H1 (cell line): ENCODE data around the gene SH3RF2. TPM values are rescaled to one million over a fixed set of nuclear protein-coding genes. Genes with fewer than 3 reads are reported as not detected.

Source experiments
- CTCF ChIA-PET: fragments of 300-600 bp; sonication (Branson Sonifier 250); formaldehyde crosslinking; loops from one replicate; lab custom pipeline; 2021; ENCODE audit not compliant: partially characterized antibody; lab: Charles Lee
- POLR2A ChIA-PET: fragments of 300-600 bp; sonication (Branson Sonifier 250); formaldehyde crosslinking; loops from one replicate; lab custom pipeline; 2021; ENCODE audit warnings: inconsistent platforms; ENCODE audit not compliant: partially characterized antibody; lab: Charles Lee
- DNase-seq, 2 experiments: peaks; one replicate each; pipeline versions ENCODE4 v3.0.0 to v3.0.0-alpha.2; 2010 to 2022; ENCODE audit warnings: low spot score in 2 of 2, low read depth in 1 of 2, mixed read lengths in 1 of 2
- FAIRE-seq: peaks from 2 replicates; lab custom pipeline; 2011; peaks lifted over from hg19 to GRCh38; lab: Jason Lieb, UNC
- H2AFZ ChIP-seq: 2 replicates; pipeline ENCODE4 v1.8.1; 2012; ENCODE audit warnings: low read length, inconsistent platforms
- H2AK5ac ChIP-seq: 2 replicates; pipeline ENCODE4 v1.6.1; 2013; ENCODE audit warnings: low read depth, low read length
- H2BK120ac ChIP-seq: replicated peaks from 2 replicates; pipeline ENCODE3; 2013; ENCODE audit warnings: low read depth, low read length, inconsistent platforms
- H2BK12ac ChIP-seq: 2 replicates; pipeline ENCODE4 v1.6.1; 2013; ENCODE audit warnings: low read depth, low read length
- H2BK15ac ChIP-seq: 2 replicates; pipeline ENCODE4 v1.6.1; 2013; ENCODE audit warnings: low read length
- H2BK20ac ChIP-seq: 2 replicates; pipeline ENCODE4 v1.6.1; 2013; ENCODE audit warnings: low read length
- H2BK5ac ChIP-seq: 2 replicates; pipeline ENCODE4 v1.6.1; 2013; ENCODE audit warnings: low read depth, low read length
- H3K14ac ChIP-seq: 2 replicates; pipeline ENCODE4 v1.6.1; 2013; ENCODE audit warnings: inconsistent platforms; ENCODE audit not compliant: insufficient read length
- H3K18ac ChIP-seq: 2 replicates; pipeline ENCODE4 v1.6.1; 2013; ENCODE audit warnings: low read length; ENCODE audit errors: extremely low read depth
- H3K23ac ChIP-seq: 2 replicates; pipeline ENCODE4 v1.6.1; 2013; ENCODE audit warnings: inconsistent platforms; ENCODE audit not compliant: insufficient read length
- H3K23me2 ChIP-seq: 2 replicates; pipeline ENCODE4 v1.6.1; 2013; ENCODE audit warnings: low read depth, low read length
- H3K27ac ChIP-seq: 2 replicates; pipeline ENCODE4 v1.6.1; 2011; ENCODE audit warnings: low read depth, low read length, inconsistent platforms
- H3K27me3 ChIP-seq, 4 experiments: replicated peaks in 1 of 4; 1 replicate in 1 of 4; 2 replicates in 3 of 4; pipeline versions ENCODE4 v1.6.1 to v1.8.1; 2011 to 2013; ENCODE audit warnings: low read length in 3 of 4, mild to moderate bottlenecking in 3 of 4, inconsistent platforms in 2 of 4, mixed read lengths in 2 of 4, moderate library complexity in 1 of 4; ENCODE audit not compliant: control insufficient read depth in 3 of 4, insufficient read depth in 3 of 4; ENCODE audit errors: extremely low read depth in 1 of 4
- H3K36me3 ChIP-seq, 4 experiments: 2 replicates each; pipeline versions ENCODE4 v1.6.1 to v1.8.1; 2011 to 2013; ENCODE audit warnings: mild to moderate bottlenecking in 4 of 4, low read length in 3 of 4, moderate library complexity in 2 of 4, control low read depth in 1 of 4, inconsistent platforms in 1 of 4; ENCODE audit not compliant: insufficient read depth in 4 of 4, control insufficient read depth in 2 of 4
- H3K4ac ChIP-seq: replicated peaks from 2 replicates; pipeline ENCODE3; 2013; ENCODE audit warnings: low read length, low read depth, mixed read lengths, inconsistent platforms; ENCODE audit not compliant: insufficient read length
- H3K4me1 ChIP-seq, 4 experiments: replicated peaks in 1 of 4; 1 replicate in 1 of 4; 2 replicates in 3 of 4; pipeline versions ENCODE4 v1.6.1 to v1.8.1; 2011 to 2013; ENCODE audit warnings: low read length in 3 of 4, inconsistent platforms in 2 of 4, mixed read lengths in 1 of 4; ENCODE audit not compliant: insufficient read depth in 4 of 4, control insufficient read depth in 3 of 4
- H3K4me2 ChIP-seq, 2 experiments: 2 replicates each; pipeline versions ENCODE4 v1.6.1 to v1.8.1; 2011 to 2013; ENCODE audit warnings: low read depth in 2 of 2, low read length in 2 of 2, control low read depth in 1 of 2, inconsistent platforms in 1 of 2, mild to moderate bottlenecking in 1 of 2; ENCODE audit not compliant: insufficient read depth in 1 of 2
- H3K4me3 ChIP-seq, 4 experiments: fragments of 200-600, 300-600 bp in 1 of 4; sonication (generic), shearing (Covaris generic), sonication (Bioruptor Twin) in 1 of 4; 2 replicates each; pipeline versions ENCODE4 v1.5.1 to v1.8.1; 2011 to 2016; ENCODE audit warnings: low read length in 4 of 4, low read depth in 3 of 4, control low read depth in 2 of 4, inconsistent platforms in 2 of 4, mild to moderate bottlenecking in 2 of 4, mixed read lengths in 1 of 4, moderate library complexity in 1 of 4; ENCODE audit not compliant: insufficient read depth in 2 of 4; ENCODE audit errors: extremely low read depth in 1 of 4
- H3K56ac ChIP-seq: replicated peaks from 2 replicates; pipeline ENCODE3; 2013; ENCODE audit warnings: low read depth, mild to moderate bottlenecking, mixed read lengths, low read length, inconsistent platforms; ENCODE audit not compliant: insufficient read length
- H3K79me1 ChIP-seq: 2 replicates; pipeline ENCODE4 v1.6.1; 2013; ENCODE audit warnings: low read depth, low read length, control low read depth
- H3K79me2 ChIP-seq, 2 experiments: 2 replicates each; pipeline versions ENCODE4 v1.6.1 to v1.8.1; 2012 to 2013; ENCODE audit warnings: low read length in 2 of 2, mild to moderate bottlenecking in 2 of 2, inconsistent platforms in 1 of 2; ENCODE audit not compliant: insufficient read depth in 2 of 2, control insufficient read depth in 1 of 2
- H3K9ac ChIP-seq, 4 experiments: replicated peaks in 1 of 4; 1 replicate in 1 of 4; 2 replicates in 3 of 4; pipeline versions ENCODE4 v1.6.1 to v1.8.1; 2011 to 2013; ENCODE audit warnings: low read depth in 3 of 4, low read length in 3 of 4, control low read depth in 2 of 4, mild to moderate bottlenecking in 2 of 4, moderate library complexity in 2 of 4, inconsistent platforms in 1 of 4; ENCODE audit errors: extremely low read depth in 1 of 4
- H3K9me3 ChIP-seq, 2 experiments: 2 replicates each; pipeline versions ENCODE4 v1.6.1 to v1.8.1; 2012 to 2013; ENCODE audit warnings: mild to moderate bottlenecking in 2 of 2, moderate library complexity in 2 of 2, control low read depth in 1 of 2, inconsistent platforms in 1 of 2, low read depth in 1 of 2, low read length in 1 of 2, mixed read lengths in 1 of 2; ENCODE audit not compliant: insufficient read depth in 2 of 2
- H4K20me1 ChIP-seq, 2 experiments: replicated peaks in 1 of 2; 2 replicates each; pipeline versions ENCODE3 to v1.8.1; 2011 to 2013; ENCODE audit warnings: inconsistent platforms in 2 of 2, low read length in 2 of 2, mild to moderate bottlenecking in 1 of 2; ENCODE audit not compliant: insufficient read depth in 2 of 2, control insufficient read depth in 1 of 2
- H4K5ac ChIP-seq: 2 replicates; pipeline ENCODE4 v1.6.1; 2013; ENCODE audit warnings: low read length, low read depth, mixed read lengths, inconsistent platforms; ENCODE audit not compliant: insufficient read length
- H4K8ac ChIP-seq: 2 replicates; pipeline ENCODE4 v1.8.0; 2013; ENCODE audit warnings: mild to moderate bottlenecking, moderate library complexity, low read length, inconsistent platforms; ENCODE audit not compliant: insufficient read depth; ENCODE audit errors: extremely low read depth
- H4K91ac ChIP-seq: replicated peaks from 2 replicates; pipeline ENCODE3; 2013; ENCODE audit warnings: low read length, mixed read lengths, inconsistent platforms; ENCODE audit not compliant: insufficient read length
- POLR2A ChIP-seq, 2 experiments: IDR thresholded peaks; 1 replicate in 1 of 2; 2 replicates in 1 of 2; pipeline ENCODE4 v1.6.1; 2011; ENCODE audit warnings: low read depth in 2 of 2, low read length in 2 of 2, mild to moderate bottlenecking in 2 of 2; ENCODE audit errors: control extremely low read depth in 1 of 2
- WGBS, 2 experiments: shearing (Covaris generic) in 1 of 2; methylation state at CpG; one replicate each; pipeline versions ENCODE4 v1.1.6 to v1.1.7; 2013 to 2015; ENCODE audit warnings: low lambda C conversion rate in 2 of 2, mixed read lengths in 2 of 2, inconsistent platforms in 1 of 2, low coverage in 1 of 2, missing lambda C conversion rate in 1 of 2; ENCODE audit not compliant: insufficient replicate concordance in 2 of 2, insufficient coverage in 1 of 2, insufficient read length in 1 of 2; ENCODE audit errors: extremely low coverage in 1 of 2, missing lambda C conversion rate in 1 of 2; 5-methylcytosine and 5-hydroxymethylcytosine counted together
- polyA plus RNA-seq, 7 experiments: library from polyadenylated mRNA; depleted of rRNA in 3 of 7; stranded (reverse) in 5 of 7; unstranded in 2 of 7; fragments of >200 nt in 5 of 7; fragments of 200-250 nt in 2 of 7; gene quantifications; 1 replicate in 5 of 7; 2 replicates in 1 of 7; 4 replicates in 1 of 7; pipeline versions ENCODE4 v1.2.1 to v1.2.3, GENCODE V29; 2011 to 2013; ENCODE audit warnings: missing spikeins in 2 of 7, mixed read lengths in 2 of 7
- total RNA-seq: library from RNA; stranded (reverse); fragmentation: NEBNext Ultra II Directional; extraction: Animal tissue kit (Norgen Biotek cat#: 25700); gene quantifications from 2 replicates; pipeline ENCODE4 v1.2.1, GENCODE V29; 2021
- TF ChIP-seq, protein P1 (sequence below): IDR thresholded peaks from 2 replicates; pipeline ENCODE4 v1.6.1; 2012; ENCODE audit warnings: inconsistent platforms

Gene SH3RF2
- total and polyA plus RNA-seq, 2 of the 8 experiments (the other 6 are each of a cell fraction or from before 2014, with no cell fraction given), result 0.80 to 0.95 TPM

- DNase-seq (no peak), FAIRE-seq (no peak)
- peaks cover 5% of the 10 kb centered on the region; the same call in 1 of the 2 replicates for H3K23me2 ChIP-seq
- H3K79me1 ChIP-seq, result no peaks in the 10 kb centered on the region
- no peaks in the 10 kb centered on the region; a peak in 2 of 7 replicates for H3K27me3 ChIP-seq
- H4K5ac ChIP-seq, result no peak overlapping the region
- no peak overlapping the region for H2BK120ac ChIP-seq
- H3K9me3 ChIP-seq, result no peaks in the 10 kb centered on the region
- H3K14ac ChIP-seq, result no peak overlapping the region
- 92% methylated on average over 6 of the region's 6 CpGs; no CpG with 5 or more reads in 1 of the 2 experiments for WGBS, 2 experiments
- H3K4me2 ChIP-seq, result no peak overlapping the region
- no peak overlapping the region for H3K18ac ChIP-seq
- H2AK5ac ChIP-seq, result no peak overlapping the region
- no peak overlapping the region for H3K4me3 ChIP-seq
- H3K4me1 ChIP-seq, result peaks cover 6 to 14% (median 10%) of the 10 kb centered on the region in 4 experiments; a peak in 6 of 7 replicates
- H4K8ac ChIP-seq, result no peak overlapping the region
- H2BK15ac ChIP-seq, result no peak overlapping the region
- H3K36me3 ChIP-seq, result no peaks in the 10 kb centered on the region
- H3K9ac ChIP-seq, result no peak overlapping the region
- H2BK5ac ChIP-seq, result no peak overlapping the region
- H2AFZ ChIP-seq, result no peak overlapping the region
- no peak overlapping the region for H4K91ac ChIP-seq
- no peaks in the 10 kb centered on the region for H3K79me2 ChIP-seq
- no peaks in the 10 kb centered on the region for H4K20me1 ChIP-seq
- no peak overlapping the region for H3K23ac ChIP-seq
- CTCF ChIA-PET, result interaction anchor here (0.8 to 3.0 kb wide), 3 partner anchors 10 to 28 kb away, joined by 3 to 16 read pairs (median 5); no protein-coding TSS in a partner anchor
- POLR2A ChIA-PET, result interaction anchor here (0.6 to 1.6 kb wide), 2 partner anchors 10 to 30 kb away, joined by 3 read pairs; no protein-coding TSS in a partner anchor
- H3K4ac ChIP-seq, result no peak overlapping the region
- H2BK20ac ChIP-seq, result no peak overlapping the region
- no peak overlapping the region for H3K56ac ChIP-seq
- no peak overlapping the region for H2BK12ac ChIP-seq
- no peak overlapping the region for H3K27ac ChIP-seq
- TF ChIP-seq, protein P1, sequence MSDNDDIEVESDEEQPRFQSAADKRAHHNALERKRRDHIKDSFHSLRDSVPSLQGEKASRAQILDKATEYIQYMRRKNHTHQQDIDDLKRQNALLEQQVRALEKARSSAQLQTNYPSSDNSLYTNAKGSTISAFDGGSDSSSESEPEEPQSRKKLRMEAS, result no peak
- no peak for TF ChIP-seq POLR2A (IDR thresholded peaks at IDR 0.05; ENCODE audit: control extremely low read depth in 1 of 2, low read depth in 2 of 2, low read length in 2 of 2)
Observed at GRCh38 chr5:146068977-146069779, 132.8 kb downstream of the SH3RF2 start.
